ENCODE measurements around the gene SH3GL2.
"Not testable (repeated sequence)": the region's sequence is repeated elsewhere in the genome, so short reads cannot be mapped to it uniquely, and the experiment has no call there.

The SH3GL2 gene

DNA sequence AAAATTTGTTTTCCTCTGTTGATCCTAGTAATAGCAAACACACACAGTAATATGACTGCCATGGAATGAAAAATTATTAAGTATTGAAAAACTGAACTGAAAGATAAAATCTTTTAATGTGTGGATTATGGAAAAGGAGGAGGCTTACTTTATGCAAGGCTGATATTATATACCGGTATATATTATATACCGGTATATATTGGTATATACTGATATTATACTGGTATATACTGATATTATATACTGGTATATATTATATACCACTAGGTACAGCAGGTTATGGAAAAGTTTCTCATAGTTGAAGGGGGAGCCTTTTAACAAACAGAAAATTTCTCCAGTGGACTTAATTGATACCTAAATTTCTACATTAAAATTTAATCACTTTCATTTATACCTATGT lies 181.4 kb downstream of the SH3GL2 start:
- DNase-seq = no peak

DNA sequence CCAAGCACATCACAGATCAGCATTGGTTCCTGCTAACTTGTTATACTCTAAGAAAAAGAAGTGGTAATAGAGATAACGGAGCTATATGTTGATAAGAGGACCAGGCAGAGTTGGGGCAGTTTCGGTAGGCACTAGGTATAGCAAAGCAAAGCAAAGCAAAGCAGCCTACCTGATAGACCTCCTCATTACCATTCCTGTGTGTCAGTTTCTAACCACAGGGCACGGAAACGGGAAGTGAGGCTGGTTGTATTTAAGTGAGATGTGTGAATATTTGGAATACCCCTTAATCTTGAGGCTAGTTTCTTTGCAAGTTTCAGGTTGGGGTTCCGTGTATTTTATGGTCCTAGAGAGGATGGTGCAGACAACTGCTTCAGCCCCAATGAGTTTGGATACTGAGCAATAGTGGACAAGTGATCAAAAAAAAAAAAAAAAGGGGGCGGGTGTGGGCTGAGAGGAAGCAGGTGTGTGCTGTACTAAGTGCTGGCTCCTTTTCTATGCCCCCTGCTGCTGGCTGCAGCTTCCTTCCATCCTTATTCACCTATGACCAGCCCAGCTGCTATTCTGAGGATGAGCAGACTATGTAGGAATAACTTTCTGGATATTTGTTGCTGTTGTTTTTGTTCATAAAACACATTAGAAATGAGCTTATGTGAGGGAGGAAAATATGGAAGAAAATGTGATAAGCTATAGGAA lies 183.3 kb downstream of the SH3GL2 start:
- no peak for DNase-seq

DNA sequence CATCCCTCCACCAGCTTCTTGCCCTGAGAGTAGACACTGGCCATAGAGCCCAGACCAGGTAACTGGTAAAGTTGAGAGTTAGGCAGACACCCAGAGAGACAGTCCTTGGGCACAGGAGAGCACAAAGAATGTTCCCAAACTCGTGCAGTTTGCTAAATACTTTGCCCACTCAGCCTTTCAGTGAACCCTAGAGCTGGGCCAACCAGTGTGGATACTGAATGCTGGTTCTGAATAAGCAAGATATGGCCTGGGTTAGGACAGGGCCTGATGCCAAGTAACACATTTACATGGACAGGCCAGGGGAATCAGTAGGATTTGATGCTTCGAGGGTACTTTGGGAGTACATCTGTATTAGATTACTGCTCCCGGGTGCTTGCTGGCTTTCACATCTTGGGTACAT lies 185.4 kb downstream of the SH3GL2 start:
- no peak for DNase-seq

DNA sequence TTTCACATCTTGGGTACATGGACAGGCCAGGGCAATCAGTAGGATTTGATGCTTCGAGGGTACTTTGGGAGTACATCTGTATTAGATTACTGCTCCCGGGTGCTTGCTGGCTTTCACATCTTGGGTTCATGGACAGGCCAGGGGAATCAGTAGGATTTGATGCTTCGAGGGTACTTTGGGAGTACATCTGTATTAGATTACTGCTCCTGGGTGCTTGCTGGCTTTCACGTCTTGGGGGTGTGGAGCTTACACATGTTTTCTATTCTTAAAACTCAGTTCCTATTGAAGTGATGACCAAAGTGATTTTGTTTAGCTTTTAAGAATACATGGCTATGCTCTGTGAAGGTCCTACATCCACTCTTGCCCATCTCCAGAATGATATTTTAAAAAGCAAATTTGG lies 186.3 kb downstream of the SH3GL2 start:
- DNase-seq = not testable (repeated sequence)

DNA sequence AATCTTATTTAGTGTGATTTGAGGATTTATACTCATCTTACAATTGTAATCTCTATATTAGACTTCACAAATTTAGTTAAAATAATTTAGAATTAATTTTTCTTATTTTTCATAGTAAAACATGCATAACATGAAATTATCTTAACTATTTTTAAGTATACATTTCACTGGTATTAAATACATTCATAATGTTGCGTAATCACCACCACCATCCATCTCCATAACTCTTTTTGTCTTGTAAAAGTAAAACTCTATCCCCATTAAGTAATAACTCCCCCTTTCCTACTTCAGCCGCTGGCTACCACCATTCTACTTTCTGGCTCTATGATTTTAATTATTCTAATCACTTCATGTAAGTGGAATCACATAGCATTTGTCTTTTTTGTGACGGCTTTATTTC lies 193.4 kb downstream of the SH3GL2 start:
- no peak for DNase-seq

DNA sequence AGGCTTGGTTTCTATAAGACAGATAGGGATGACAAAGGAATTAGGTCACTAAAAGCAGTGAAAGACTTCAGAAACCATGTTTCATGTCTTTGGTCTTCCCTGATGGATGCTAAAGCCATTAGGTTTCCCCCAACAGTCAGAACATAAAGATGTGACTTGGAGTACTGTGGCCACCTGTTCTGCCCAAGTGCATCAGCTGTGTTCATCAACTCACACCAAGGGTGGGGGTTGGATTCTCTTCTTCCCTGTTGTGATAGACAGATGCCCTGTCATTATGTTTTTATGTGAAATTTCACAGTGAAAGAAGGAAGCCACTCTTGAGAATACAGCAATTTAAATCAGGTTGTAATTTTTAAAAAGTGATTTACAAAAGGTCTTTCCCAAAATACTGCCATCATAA lies 196.8 kb downstream of the SH3GL2 start:
- peak; percentile 27 for DNase-seq

DNA sequence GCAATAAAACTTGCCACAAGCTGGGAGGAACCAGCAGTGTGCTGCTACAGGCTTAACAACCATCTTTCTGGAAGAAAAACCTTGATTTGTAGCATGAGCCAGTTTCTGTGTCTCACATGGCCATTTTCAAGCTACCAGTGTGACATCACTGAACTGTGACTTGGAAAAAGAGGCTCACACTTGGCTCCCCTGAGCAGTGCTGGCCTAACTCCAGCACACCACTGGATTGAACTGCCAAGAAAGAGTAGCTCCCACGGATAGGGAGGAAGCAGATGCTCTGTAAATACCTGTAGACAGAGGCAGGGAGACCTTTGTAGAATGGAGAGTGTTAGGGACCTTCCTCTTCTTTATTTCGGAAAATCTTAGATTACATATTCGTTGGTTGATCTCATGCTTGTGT lies 197.9 kb downstream of the SH3GL2 start:
- DNase-seq = peak; percentile 77

DNA sequence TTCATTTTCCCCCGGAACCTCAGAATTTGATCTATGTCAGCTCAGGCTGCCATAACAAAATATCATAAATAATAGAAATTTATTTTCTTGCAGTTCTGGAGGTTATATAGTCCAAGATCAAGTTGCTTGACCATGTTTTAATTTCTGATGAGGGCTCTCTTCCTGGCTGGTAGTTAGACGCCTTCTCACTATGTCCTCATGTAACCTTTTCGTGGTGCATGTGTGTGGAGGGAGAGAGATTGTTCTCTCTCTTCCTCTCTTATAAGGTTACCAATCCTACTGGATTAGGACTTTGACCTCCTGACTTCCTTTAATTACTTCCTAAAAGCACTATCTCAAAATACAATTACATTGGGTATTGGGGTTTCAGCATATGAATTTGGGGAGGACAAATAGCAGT lies 198.6 kb downstream of the SH3GL2 start:
- no peak for DNase-seq

DNA sequence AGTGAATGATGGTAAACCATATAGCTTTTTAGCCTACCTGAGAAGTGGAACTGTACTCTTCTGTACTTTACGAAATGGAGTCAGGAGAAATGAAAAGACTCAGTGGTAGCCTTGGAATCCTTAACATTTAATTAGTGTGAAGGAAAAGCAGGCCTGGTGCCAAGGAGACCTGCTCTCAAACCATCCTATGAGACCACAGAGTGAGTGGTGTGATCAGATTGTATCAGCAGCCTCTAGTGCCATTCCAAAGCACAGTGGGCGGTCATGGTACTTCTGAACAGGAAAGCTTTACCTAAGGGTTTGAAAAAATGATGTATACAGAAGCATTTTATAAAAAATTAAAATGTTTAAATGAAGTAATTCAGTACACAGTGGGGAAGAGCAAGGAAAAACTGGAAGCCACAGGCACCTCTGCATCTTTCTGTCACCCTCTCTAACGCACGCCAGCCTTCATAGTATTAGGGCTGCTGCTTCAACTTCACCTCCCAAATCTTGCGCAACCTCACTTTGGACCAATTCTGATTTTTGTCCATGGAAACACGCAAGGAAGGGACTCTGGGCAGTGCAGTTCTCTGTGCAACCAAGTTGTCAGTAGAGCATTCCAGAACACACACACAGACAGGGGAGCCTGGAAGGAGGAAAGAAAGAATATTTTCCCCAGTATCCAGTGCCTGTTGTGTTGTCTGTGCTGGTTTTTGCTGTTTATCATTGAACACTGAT lies 203.7 kb downstream of the SH3GL2 start:
- DNase-seq = no peak

DNA sequence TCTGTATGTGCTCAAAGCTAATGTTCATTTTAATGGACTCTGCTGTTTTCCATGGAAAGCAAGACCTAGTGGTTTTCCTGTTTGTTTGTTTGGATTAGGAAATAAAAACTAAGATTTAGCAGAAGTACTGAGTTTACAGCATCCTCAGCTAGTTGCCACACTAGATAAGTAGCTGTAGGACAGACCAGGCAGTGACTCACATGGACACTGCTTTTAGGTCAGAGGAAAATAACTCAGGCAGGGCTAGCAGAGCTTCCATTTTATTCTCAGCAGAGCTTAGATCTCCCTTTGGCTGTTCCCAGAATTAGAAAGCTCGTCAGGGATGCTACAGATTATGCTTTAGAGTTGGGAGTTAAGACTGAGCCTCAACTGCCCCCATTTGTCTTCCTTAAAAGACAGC lies 204.4 kb downstream of the SH3GL2 start:
- DNase-seq = no peak

DNA sequence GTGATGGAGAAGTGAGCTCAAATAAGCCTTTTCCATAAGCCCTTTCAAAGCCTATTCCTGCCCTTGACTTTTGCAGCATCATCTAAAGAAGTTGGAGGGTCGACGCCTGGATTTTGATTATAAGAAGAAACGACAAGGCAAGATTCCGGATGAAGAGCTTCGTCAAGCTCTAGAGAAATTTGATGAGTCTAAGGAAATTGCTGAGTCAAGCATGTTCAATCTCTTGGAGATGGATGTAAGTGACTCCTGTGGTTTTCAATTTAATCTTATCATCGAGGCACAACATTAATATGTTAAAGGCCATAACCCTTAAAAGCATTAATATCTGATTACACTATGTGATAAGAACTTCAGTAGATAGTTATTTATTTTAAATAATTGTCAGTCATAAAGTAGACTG lies 210.4 kb downstream of the SH3GL2 start:
- no peak for DNase-seq

DNA sequence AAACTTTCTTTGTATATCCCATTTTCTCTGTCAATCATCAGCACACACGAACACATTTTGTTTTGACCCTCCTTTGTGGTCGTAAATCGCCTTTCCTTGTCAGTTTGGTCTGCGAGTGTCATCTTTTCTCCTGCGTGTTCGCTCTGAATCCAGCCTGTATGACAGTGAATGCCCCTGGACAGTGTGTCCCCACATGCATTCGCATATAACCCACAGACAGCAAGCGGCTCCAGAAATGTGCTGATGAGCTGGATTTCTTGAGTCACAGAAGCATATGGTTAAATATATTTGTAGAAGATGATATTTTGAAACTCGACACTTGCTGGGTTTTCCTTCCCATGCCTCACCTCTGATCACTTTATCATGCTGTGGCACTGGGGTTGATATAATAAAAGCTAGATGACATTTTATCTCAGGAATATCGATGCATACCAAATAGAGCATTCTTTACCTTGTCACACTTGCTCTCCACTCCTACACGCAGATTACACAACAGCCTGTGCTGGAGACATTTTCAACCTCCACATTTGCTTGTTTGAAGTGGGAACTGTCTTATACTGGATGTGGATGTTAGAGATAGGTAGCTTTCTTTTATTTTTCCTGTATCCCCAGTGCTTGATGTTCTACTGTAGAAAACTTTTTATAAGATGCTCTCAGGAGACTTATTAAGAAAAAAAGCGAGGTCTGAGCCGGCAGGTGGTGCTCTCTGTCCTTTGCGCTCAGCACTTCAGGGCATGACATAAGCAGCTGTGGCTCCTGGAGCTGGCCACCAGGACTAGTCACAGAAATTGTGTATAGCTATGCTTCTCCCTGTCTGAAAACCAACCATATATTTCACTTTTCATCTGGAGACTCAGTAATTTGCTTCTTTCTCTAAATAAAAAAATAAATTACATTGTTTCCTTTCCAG lies 215.1 kb downstream of the SH3GL2 start:
- DNase-seq = no peak

DNA sequence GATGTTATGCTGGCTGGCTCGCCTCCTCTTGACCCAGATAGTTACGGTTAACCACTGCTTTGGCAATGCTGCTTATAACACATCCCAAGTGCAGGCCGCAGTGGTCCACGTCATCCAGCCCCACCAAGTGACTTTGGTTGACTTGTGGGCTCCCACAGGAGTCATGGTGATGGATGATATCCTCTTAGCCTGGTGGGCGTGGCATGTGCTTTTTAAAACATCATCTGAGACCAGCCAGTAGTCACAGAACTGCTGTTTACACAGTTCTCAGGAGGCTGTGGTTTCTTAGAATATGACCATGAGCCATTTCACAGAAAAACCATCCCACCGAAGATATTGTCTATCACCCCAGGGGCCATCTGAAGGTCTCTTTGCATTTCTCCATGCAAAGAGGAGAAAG lies 216.9 kb downstream of the SH3GL2 start:
- no peak for DNase-seq

DNA sequence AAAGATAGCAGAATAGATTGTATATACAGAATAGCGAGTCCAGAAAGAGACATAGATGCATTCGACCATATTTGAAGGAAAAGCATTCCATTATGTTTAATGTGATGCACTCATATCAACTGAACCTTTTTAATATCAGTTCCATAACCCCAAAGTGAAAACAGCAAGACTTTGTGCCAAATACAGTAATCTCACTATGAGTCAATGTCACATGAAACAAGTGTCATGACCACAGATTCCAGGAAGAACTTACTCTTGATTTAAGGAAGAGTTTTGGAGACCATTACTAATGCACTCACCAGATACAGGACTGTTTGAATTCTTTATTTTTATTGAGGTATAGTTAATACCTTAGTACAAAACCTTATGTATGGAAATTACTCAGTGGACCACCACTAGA lies 220.5 kb downstream of the SH3GL2 start:
- DNase-seq = no peak

DNA sequence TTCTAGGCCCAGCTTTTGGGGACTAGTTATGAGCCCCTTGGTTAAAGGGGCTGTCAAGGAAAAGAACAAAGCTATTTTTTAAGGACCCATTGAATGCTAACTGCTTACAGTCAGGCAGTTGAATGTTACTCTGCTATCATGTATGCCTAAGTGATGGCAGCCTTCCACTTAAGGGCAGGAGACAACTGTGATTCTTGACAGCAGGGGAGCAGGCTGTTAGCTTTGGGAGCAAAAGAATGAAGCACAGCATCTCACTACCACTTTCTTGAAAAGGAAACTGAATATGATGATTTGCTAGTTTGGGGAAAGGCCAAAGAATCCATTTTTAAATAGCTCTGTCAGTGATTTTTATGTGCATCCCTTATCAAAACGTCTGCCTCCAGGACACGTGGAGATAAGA lies 221.6 kb downstream of the SH3GL2 start:
- DNase-seq = peak; percentile 21

DNA sequence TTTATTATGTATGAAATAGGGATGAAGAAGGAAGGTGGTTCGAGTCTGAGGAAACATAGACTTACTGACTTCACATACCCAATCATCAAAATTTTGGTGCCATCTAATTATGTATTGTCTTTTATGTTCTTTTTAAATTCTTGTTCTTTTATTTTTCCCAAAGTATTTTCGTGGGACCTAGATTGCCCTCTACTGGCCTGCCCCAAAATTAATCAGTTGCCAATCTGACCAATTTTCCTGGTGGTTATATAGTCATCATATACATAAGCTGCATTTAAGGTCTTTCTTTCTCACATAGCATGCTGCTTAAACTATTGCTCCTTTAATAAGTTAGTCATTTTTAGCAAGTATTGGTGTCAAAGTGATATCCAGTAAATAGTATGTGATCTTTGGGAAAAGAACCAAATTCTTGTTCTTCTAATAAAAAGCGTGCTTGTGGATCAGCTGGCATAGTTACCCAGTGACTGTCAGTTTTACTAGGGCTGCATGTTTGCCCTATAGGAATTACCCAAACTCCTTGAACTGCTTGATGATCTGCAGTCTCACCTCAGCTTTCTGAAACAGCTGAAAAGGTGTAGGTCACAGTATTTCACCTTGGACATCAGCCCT lies 223.5 kb downstream of the SH3GL2 start:
- DNase-seq = peak; percentile 14

DNA sequence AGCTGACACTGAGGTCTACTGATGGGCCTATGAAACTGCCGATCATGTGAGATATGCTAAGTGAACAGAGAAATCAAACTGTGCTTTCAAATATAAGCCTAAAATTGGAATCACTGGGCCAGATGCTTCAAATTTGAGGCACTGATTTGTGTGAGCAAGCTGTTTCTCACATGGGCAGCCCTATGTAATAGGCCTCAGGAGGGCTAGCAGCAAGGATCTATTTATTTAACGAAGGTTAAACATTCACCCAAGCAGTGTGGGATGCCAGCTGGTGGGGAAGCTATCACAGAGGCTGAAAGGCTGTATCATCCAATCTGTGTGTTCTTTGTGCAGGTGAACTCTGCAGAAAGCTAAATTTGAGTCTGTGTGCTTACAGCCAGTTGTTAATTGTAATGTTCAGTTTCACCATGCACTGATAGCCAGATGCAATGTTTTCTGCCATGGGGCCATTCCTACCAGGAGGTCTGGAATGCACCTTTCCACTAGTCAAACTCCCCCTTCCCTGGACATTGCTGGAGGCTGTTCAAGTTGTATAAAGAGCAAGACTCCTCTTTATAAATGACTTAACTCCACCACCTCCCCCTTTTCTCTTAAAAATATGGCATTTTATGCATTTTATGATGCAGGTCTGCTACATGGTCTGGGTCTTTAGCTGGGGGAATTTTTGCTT lies 228.9 kb downstream of the SH3GL2 start:
- DNase-seq = no peak

DNA sequence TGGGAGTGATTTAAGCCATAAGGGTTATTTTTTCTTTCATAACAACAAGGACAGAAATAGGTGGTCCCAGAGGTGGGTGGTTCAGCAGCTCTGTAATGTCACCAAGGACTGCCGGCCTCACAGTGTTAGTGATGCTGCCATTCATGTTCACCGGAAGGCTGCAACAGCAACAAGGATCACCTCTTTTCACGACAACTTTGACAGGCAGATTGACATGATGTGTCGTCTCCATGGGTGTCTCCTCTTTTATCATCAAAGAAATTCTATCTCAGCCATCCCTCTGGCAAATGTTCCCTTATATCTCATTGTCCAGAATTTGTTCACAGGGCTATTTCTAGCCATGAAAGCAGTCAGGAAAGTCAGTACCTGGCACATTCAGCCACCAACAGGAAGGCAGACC lies 231.5 kb downstream of the SH3GL2 start:
- no peak for DNase-seq

DNA sequence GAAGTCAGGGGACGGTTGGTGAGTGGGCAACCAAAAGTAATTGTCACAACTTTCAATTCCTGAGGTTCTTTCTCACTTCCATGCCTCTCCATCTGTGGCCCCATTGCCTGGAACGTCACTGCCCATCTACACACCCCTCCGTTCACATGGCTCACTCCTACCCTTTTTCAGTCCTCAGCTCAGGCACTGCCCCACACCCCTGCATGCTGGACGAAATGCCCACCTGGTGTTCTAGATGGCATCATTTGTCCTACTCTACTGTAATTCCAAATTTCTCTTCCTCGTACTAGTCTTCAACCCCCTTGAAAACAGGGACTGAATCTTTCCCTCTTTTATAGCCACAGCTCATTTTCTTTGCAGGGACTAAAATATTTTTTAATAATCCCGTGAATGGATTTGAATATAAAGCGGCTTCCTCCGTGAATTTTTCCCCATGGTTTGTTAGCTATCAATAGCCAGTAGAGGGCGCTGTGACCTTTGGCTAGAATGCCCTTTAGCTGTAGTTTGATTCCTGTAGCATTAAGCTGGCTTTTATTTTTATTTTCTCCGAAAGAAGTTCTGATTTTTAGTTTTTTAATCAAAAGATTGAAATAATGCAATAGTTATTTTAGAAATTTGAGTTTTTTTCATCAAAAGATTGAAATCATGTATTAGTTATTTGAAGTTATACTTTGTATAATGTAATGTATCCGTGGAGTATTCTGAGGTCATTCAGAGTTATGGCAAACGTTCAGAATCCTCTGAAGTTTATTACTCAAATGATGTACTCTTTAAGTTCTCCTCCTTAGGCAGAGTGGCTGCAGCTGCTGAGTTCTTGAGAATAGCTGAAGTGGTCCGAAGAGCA lies 232.1 kb downstream of the SH3GL2 start:
- peak; percentile 46 for DNase-seq

DNA sequence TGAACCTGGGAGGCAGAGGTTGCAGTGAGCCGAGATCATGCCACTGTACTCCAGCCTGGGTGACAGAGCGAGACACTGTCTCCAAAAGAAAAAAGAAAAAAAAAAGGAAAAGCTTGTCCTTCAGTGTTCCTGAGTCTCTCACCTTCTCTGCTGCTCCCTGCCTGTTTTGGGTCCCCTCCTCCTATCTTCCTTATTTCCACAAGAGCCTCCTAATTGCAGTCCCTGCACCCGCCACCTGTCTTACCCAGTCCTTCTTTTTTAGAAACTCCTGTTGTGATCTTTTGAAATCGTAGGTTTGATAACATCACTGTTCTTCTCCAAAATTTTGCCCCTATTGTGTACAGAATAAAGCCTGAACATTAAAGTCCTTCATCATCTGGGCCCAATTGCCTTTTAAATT lies 234.9 kb downstream of the SH3GL2 start:
- DNase-seq = no peak

DNA sequence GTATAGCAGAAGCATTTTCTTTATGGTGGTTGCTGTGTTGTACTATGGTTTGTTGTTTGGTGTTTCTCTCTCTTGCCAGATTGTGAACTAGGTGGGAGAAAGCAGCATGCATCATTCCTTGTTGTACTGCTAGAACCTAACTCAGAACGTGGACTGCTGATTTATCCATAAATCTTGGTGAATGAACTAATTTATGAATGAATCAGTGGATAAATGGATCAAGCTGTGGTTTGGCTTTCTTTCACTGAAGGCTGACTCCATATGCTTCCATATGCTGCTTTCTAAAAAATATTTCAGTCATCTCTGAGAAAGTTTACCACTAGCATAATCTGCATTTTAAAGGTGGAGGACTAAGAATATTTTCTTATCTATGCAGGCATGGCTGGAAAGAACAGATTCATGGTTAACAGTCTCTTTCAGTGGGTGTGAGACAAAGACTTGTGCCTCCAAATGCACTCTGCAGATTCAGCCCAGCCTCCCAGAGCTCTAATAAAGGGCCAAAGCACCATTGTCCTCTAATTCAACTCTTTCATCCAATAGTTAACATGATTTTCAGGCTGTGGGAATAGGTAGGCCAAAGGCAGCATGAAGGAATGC lies 237.7 kb downstream of the SH3GL2 start:
- DNase-seq = no peak

All from NCI-H446 treated with DMSO at 0.1 percent for 48 hours (cell line).